ENCODE data around the gene SLIT1.

SLIT1 gene

GRCh38 chr10:97003151-97003803 lies 182.5 kb downstream of the SLIT1 start:
- DNase-seq (ENCODE audit: low read depth in 2 of 2): no peak

GRCh38 chr10:97002670-97003069 lies 183.1 kb downstream of the SLIT1 start:
- DNase-seq (ENCODE audit: low read depth in 2 of 2): no peak

- DNase-seq (ENCODE audit: low read depth in 2 of 2): no peak
These were observed 184.4 kb downstream of the SLIT1 start for GRCh38 chr10:97001183-97001991.

- no peak for DNase-seq (ENCODE audit: low read depth in 2 of 2)
These were observed 185.1 kb downstream of the SLIT1 start for GRCh38 chr10:97000487-97001182.

- DNase-seq (ENCODE audit: low read depth in 2 of 2): no peak
These were observed 185.8 kb downstream of the SLIT1 start for GRCh38 chr10:96999987-97000386.

- DNase-seq (ENCODE audit: low read depth in 2 of 2): no peak
These were observed 186.4 kb downstream of the SLIT1 start for GRCh38 chr10:96999337-96999736.

- DNase-seq (ENCODE audit: low read depth in 2 of 2): peak; percentile 28 to 31
These were observed 187.3 kb downstream of the SLIT1 start for GRCh38 chr10:96998329-96998888.

- no peak for DNase-seq (ENCODE audit: low read depth in 2 of 2)
These were observed 189.3 kb downstream of the SLIT1 start for GRCh38 chr10:96996275-96996965.

- DNase-seq (ENCODE audit: low read depth in 2 of 2): peak; percentile 11 to 27
These were observed 189.9 kb downstream of the SLIT1 start for GRCh38 chr10:96995851-96996250.

- no peak for DNase-seq (ENCODE audit: low read depth in 2 of 2)
These were observed 193.0 kb downstream of the SLIT1 start for GRCh38 chr10:96992721-96993120.

- peak; percentile 32 to 47 for DNase-seq (ENCODE audit: low read depth in 2 of 2)
These were observed 194.4 kb downstream of the SLIT1 start for GRCh38 chr10:96991313-96991841.

- no peak for DNase-seq (ENCODE audit: low read depth in 2 of 2)
These were observed 197.3 kb downstream of the SLIT1 start for GRCh38 chr10:96988426-96988825.

GRCh38 chr10:96987842-96988175 lies 197.9 kb downstream of the SLIT1 start:
- DNase-seq (ENCODE audit: low read depth in 2 of 2): no peak

GRCh38 chr10:96987141-96987841 lies 198.5 kb downstream of the SLIT1 start:
- no peak for DNase-seq (ENCODE audit: low read depth in 2 of 2)

- DNase-seq (ENCODE audit: low read depth in 2 of 2): no peak
These were observed 199.4 kb downstream of the SLIT1 start for GRCh38 chr10:96986200-96986856.

GRCh38 chr10:96984541-96985131 lies 201.1 kb downstream of the SLIT1 start:
- no peak for DNase-seq (ENCODE audit: low read depth in 2 of 2)

- DNase-seq (ENCODE audit: low read depth in 2 of 2): no peak
These were observed 203.4 kb downstream of the SLIT1 start for GRCh38 chr10:96982149-96982930.

GRCh38 chr10:96978621-96979154 lies 207.1 kb downstream of the SLIT1 start:
- DNase-seq (ENCODE audit: low read depth in 2 of 2): no peak

- no peak for DNase-seq (ENCODE audit: low read depth in 2 of 2)
These were observed 210.6 kb downstream of the SLIT1 start for GRCh38 chr10:96975136-96975535.

Data from fibroblast of skin of left quadriceps (primary cell).